ENCODE measurements around the gene SOCS6. TPM values are rescaled to one million over a fixed set of nuclear protein-coding genes. Genes with fewer than 3 reads are reported as not detected.

Gene SOCS6
- total and polyA plus RNA-seq, 12 donors: 6.1 to 31.8 (median 20.0) TPM

Other genes with a start within 250 kb of the SOCS6 start
- gene RTTN, start 83.4 kb upstream of the SOCS6 start, total RNA-seq: 10 to 100 TPM in 5 of 10 donors, 1 to 10 TPM in 5; 6.5 to 15.7 (median 10.2) TPM
- 1 to 10 TPM; 3.5 to 9.4 TPM for gene RTTN, start 83.4 kb upstream of the SOCS6 start, polyA plus RNA-seq